Astrocyte of the spinal cord (primary cell): Measurements from ENCODE around the gene RUFY4.
"Not testable (repeated sequence)": the region's sequence is repeated elsewhere in the genome, so short reads cannot be mapped to it uniquely, and the experiment has no call there.

Source experiments
- DNase-seq: peaks from one replicate; pipeline ENCODE4 v3.0.0; 2011; ENCODE audit warnings: low read depth, low spot score
- H3K4me3 ChIP-seq: 2 replicates; pipeline ENCODE4 v1.5.1; 2011; ENCODE audit warnings: low read depth, mild to moderate bottlenecking, low read length, moderate library complexity
- in situ Hi-C: cut with HindIII; loops from 2 replicates; pipeline ENCODE4 v1.10.0; 2017; ENCODE audit warnings: low sequenced_read_pairs
- TF ChIP-seq, protein P1 (sequence below): IDR thresholded peaks from 2 replicates; pipeline ENCODE4 v1.5.1; 2012; ENCODE audit warnings: low read depth, mild to moderate bottlenecking, low read length, inconsistent platforms

RUFY4 gene, protein sequence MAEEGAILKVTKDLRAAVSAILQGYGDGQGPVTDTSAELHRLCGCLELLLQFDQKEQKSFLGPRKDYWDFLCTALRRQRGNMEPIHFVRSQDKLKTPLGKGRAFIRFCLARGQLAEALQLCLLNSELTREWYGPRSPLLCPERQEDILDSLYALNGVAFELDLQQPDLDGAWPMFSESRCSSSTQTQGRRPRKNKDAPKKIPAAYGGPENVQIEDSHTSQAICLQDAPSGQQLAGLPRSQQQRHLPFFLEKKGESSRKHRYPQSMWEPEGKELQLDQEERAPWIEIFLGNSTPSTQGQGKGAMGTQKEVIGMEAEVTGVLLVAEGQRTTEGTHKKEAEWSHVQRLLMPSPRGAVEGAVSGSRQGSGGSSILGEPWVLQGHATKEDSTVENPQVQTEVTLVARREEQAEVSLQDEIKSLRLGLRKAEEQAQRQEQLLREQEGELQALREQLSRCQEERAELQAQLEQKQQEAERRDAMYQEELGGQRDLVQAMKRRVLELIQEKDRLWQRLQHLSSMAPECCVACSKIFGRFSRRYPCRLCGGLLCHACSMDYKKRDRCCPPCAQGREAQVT

DNA sequence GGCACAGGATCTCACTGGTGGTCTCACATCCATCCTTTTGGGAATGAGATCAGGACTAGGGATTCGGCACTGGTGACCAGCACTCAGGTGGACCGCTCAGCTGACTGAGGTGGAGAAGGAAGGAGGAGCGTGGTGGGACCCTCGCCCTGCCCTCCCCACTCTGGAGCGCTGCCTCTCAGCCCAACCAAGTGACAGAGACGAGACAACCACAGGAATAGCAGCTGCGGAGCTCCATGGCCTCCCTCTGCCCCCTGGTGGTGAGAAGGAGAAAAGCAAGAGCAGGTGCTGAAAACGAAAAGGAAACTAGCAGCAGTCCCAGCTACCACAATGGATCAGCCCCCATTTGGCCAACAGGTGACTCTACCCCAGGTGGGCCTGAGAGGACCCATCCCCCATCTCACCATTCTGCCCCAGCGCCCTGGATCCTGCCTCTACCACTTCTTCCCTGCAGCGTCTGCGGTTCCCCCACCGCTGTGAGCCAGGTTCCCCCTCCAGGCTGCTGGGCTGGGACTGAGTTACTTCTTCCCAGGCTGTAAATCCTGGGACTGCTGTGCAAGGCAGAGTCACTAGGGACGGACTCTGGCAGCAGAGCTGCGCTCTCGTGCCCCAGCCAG lies at the start of gene RUFY4:
RUFY4 (plus strand) TSS at position 533 of the 614 bp plus-strand sequence. CDS start 1,353 bp downstream, outside the sequence.
- peak; percentile 65 for DNase-seq
- peak within 1 kb of the TSS; percentile 12 for H3K4me3 ChIP-seq
- TF ChIP-seq, protein P1, sequence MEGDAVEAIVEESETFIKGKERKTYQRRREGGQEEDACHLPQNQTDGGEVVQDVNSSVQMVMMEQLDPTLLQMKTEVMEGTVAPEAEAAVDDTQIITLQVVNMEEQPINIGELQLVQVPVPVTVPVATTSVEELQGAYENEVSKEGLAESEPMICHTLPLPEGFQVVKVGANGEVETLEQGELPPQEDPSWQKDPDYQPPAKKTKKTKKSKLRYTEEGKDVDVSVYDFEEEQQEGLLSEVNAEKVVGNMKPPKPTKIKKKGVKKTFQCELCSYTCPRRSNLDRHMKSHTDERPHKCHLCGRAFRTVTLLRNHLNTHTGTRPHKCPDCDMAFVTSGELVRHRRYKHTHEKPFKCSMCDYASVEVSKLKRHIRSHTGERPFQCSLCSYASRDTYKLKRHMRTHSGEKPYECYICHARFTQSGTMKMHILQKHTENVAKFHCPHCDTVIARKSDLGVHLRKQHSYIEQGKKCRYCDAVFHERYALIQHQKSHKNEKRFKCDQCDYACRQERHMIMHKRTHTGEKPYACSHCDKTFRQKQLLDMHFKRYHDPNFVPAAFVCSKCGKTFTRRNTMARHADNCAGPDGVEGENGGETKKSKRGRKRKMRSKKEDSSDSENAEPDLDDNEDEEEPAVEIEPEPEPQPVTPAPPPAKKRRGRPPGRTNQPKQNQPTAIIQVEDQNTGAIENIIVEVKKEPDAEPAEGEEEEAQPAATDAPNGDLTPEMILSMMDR, result peak; percentile 82
- in situ Hi-C loops, result not testable (repeated sequence)

DNA sequence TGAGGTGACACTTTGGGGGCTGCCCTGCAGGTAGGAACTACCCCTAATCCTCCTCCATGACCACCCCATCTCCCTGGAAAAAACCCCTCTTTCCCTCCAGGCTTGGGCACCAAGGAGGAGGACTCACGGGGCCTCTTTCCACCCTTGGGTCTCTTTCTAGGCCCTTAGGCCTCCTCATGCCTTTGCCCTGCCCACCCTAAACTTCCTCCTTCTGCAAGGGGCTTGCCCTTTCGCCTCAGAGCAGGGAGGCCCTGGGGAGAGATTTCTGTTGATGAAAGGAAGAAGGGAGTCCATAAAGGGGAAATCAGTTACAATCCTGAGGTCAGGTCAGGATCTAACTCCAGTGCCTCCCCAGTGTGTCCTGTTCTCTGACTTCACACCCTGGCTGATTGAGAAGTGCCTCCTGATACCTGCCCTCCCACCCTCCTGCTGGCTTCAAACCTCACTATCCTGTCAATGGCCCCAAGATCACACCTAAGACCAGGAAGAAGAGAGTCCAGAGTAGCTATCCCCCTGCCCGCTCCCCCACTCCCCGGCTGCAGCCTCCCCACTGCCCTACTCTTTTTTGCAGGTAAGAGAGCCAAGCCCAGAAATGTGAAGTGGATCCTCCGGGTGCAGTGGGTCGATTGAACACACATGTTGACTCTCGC lies 49.5 kb upstream of the RUFY4 start:
- DNase-seq, result no peak
- in situ Hi-C loops, result no loop called here
- TF ChIP-seq, protein P1, result no peak
- H3K4me3 ChIP-seq, result no peak overlapping the region

DNA sequence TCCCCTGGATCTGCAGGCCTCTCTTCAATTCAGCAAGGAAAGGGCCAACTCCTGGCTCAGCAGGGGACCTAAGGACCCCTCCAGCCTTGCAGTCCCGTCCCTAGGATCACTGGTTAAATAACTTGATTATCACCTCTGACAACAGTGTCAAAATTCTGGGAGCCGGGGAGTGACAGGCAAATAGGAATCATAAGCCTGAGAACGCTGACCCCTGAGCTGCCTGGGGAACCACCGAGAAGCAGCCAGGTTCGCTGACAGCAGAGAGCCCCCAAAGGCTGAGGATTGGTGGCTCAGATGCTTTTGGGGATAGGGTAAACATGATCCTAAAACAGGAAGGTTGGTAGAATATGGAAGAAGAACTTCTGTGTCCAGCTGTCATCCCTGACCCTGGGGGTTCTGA lies 48.8 kb upstream of the RUFY4 start:
- in situ Hi-C loops, result no loop called here
- TF ChIP-seq, protein P1, result no peak
- no peak overlapping the region for H3K4me3 ChIP-seq
- DNase-seq, result no peak

DNA sequence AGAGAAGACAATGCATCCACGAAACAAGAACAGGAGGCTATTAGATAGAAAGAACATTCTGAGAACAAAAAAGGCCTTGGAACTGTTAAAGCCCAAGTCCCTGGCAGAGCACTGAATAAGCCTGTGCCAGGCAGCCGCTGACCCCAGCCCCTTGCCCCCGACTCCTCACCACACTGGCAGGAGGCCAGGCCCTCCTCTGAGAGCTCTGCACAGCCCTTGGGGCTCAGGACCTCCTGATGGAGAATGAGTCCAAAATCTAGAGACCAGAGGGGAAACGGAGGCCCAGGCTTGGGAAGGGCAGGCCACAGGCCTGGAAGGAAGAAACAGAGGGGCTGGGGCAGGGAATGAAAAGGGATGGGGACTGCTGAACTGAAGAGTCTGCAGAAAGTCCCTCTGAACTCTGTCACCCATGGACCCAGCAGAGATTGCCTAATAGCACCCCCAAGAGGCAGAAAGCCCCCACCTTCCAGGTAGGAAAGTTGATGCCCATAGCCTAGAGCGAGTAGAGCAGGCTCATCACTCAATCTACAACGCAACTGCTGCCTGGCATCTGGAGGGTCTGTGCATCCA lies 48.0 kb upstream of the RUFY4 start:
- H3K4me3 ChIP-seq, result no peak overlapping the region
- no peak for DNase-seq
- in situ Hi-C loops, result no loop called here
- TF ChIP-seq, protein P1, result no peak

DNA sequence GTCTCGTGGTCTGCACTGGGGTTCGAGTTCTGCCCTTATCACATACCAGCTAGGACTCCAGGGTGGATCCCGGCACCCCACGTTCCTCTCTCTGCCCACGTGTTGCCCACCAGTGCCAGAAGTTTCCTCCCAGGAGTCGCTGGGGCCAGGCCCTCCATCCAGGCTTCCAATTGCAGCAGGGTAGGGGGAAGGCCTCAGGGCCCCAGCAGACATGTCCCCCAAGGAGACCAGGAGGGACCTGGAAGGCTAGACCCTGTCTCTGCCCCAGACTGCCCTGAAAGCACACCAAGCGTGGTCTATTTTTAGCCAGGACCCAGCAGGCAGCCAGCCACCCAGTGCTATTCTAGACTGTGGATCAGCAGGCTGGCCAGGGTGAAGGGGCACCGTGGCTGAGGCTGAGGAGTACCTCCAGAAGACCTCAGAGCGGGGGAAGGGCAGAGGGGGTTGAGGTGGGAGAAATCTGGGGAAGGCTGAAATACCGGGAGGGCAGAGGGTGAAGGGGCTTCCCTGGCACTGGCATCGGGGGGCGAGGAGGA lies 47.4 kb upstream of the RUFY4 start:
- no peak overlapping the region for H3K4me3 ChIP-seq
- TF ChIP-seq, protein P1, result no peak
- in situ Hi-C loops, result no loop called here
- no peak for DNase-seq
